ENCODE results near the gene AFF3. TPM values are rescaled to one million over a fixed set of nuclear protein-coding genes. Genes with fewer than 3 reads are reported as not detected.

AFF3 gene
- total RNA-seq, 1 experiment from 2014 or later: 0.61 TPM

GRCh38 chr2:99987160-99987559 is 155.2 kb downstream of the AFF3 start:
- H3K9ac ChIP-seq (ENCODE audit: low read length): no peak overlapping the region

More at GRCh38 chr2:99987160-99987559, 155.2 kb downstream of the AFF3 start:
- Histone ChIP-seq H3K9me3 (ENCODE audit: control insufficient read depth in 1 of 2, insufficient read depth in 1 of 2, low read depth in 1 of 2, low read length in 2 of 2) (no peaks in the 10 kb centered on the region), H3K27ac (ENCODE audit: low read depth, low read length) (no peak overlapping the region), H3K9me2 (ENCODE audit: insufficient read depth) (no peaks in the 10 kb centered on the region), H3K4me1 (ENCODE audit: control insufficient read depth in 1 of 2, insufficient read depth in 2 of 2, low read length in 2 of 2) (no peaks in the 10 kb centered on the region), H3K79me2 (ENCODE audit: insufficient read depth, low read length) (no peaks in the 10 kb centered on the region), H2AFZ (ENCODE audit: low read depth, low read length, poor library complexity, severe bottlenecking) (no peak overlapping the region), H3K36me3 (ENCODE audit: control insufficient read depth in 1 of 2, insufficient read depth in 2 of 2, low read length in 2 of 2) (no peaks in the 10 kb centered on the region), H3K4me3 (replicated peaks in 1 of 2; ENCODE audit: low read depth in 1 of 2, low read length in 2 of 2) (no peak overlapping the region), H3K4me2 (ENCODE audit: low read length) (no peak overlapping the region), H3K27me3 (ENCODE audit: insufficient read depth, low read length) (peaks cover 54% of the 10 kb centered on the region), H4K20me1 (ENCODE audit: insufficient read depth) (no peaks in the 10 kb centered on the region)
- no TSS peak for BruUV-seq (replicated peaks)
- ChIA-PET RAD21 (ENCODE audit: low non-redundant PET in 1 of 2, low total read pairs in 2 of 2, uncharacterized antibody in 2 of 2, unreplicated experiment in 2 of 2) (no interaction called here), CTCF (no interaction called here), POLR2A (no interaction called here)
- no peak for ATAC-seq
- no peak for DNase-seq (ENCODE audit: low read depth, low spot score)
- TF ChIP-seq ATF3 (IDR thresholded peaks at IDR 0.05) (no peak), ELF1 (IDR thresholded peaks at IDR 0.05; ENCODE audit: borderline replicate concordance, low read depth) (no peak), ZFX (IDR thresholded peaks at IDR 0.05) (no peak), EZH2 (IDR thresholded peaks at IDR 0.05) (no peak), CTCF (IDR thresholded peaks at IDR 0.05 in 2 of 3, conservative IDR thresholded peaks at IDR 0.05 in 1 of 3; ENCODE audit: borderline replicate concordance in 1 of 3, insufficient read depth in 1 of 3, low read depth in 2 of 3, low read length in 2 of 3) (no peak), CEBPB (IDR thresholded peaks at IDR 0.05; ENCODE audit: low read depth) (no peak)
- intact Hi-C loops (cut with micrococcal nuclease): loop anchor here (5.0 kb wide), 1 partner anchor 50 kb away; no protein-coding TSS in a partner anchor

Data from HCT116 (cell line).